WTC11 (cell line): ENCODE data around the gene TPRX1.

Source experiments
- CBFB ChIP-seq: sonication (generic); formaldehyde crosslinking; IDR thresholded peaks from 2 replicates; pipeline ENCODE4 v1.8.1; 2022; ENCODE audit warnings: mild to moderate bottlenecking, low read depth, missing genetic modification reagents
- ZNF232 ChIP-seq: sonication (generic); formaldehyde crosslinking; IDR thresholded peaks from 2 replicates; pipeline ENCODE4 v1.8.0; 2022; ENCODE audit warnings: mild to moderate bottlenecking, missing genetic modification reagents
- TF ChIP-seq, protein P1 (sequence below): fragments of 200-600 bp; IDR thresholded peaks from 2 replicates; pipeline ENCODE4 v1.8.0; 2022; ENCODE audit warnings: antibody characterized with exemption

GRCh38 chr19:47824396-47824795 is 20.0 kb upstream of the TPRX1 start:
- TF ChIP-seq ZNF232 (no peak), CBFB (no peak)
- TF ChIP-seq, protein P1, sequence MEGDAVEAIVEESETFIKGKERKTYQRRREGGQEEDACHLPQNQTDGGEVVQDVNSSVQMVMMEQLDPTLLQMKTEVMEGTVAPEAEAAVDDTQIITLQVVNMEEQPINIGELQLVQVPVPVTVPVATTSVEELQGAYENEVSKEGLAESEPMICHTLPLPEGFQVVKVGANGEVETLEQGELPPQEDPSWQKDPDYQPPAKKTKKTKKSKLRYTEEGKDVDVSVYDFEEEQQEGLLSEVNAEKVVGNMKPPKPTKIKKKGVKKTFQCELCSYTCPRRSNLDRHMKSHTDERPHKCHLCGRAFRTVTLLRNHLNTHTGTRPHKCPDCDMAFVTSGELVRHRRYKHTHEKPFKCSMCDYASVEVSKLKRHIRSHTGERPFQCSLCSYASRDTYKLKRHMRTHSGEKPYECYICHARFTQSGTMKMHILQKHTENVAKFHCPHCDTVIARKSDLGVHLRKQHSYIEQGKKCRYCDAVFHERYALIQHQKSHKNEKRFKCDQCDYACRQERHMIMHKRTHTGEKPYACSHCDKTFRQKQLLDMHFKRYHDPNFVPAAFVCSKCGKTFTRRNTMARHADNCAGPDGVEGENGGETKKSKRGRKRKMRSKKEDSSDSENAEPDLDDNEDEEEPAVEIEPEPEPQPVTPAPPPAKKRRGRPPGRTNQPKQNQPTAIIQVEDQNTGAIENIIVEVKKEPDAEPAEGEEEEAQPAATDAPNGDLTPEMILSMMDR = no peak
